ENCODE data around the gene NRBP1. TPM values are rescaled to one million over a fixed set of nuclear protein-coding genes. Genes with fewer than 3 reads are reported as not detected.

NRBP1 gene
- total and polyA plus RNA-seq, 9 of the 15 experiments (the other 6 are each of a cell fraction or from before 2014, with no cell fraction given): 2.9 to 84.5 (median 36.9) TPM

- TF ChIP-seq, protein P1, sequence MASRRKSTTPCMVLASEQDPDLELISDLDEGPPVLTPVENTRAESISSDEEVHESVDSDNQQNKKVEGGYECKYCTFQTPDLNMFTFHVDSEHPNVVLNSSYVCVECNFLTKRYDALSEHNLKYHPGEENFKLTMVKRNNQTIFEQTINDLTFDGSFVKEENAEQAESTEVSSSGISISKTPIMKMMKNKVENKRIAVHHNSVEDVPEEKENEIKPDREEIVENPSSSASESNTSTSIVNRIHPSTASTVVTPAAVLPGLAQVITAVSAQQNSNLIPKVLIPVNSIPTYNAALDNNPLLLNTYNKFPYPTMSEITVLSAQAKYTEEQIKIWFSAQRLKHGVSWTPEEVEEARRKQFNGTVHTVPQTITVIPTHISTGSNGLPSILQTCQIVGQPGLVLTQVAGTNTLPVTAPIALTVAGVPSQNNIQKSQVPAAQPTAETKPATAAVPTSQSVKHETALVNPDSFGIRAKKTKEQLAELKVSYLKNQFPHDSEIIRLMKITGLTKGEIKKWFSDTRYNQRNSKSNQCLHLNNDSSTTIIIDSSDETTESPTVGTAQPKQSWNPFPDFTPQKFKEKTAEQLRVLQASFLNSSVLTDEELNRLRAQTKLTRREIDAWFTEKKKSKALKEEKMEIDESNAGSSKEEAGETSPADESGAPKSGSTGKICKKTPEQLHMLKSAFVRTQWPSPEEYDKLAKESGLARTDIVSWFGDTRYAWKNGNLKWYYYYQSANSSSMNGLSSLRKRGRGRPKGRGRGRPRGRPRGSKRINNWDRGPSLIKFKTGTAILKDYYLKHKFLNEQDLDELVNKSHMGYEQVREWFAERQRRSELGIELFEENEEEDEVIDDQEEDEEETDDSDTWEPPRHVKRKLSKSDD (conservative IDR thresholded peaks at IDR 0.05; ENCODE audit: low read length): no peak
- no peak for TF ChIP-seq CBX8 (IDR thresholded peaks at IDR 0.05; ENCODE audit: borderline replicate concordance, extremely low read depth, low read depth, low read length, poor library complexity, severe bottlenecking)
- no peak for TF ChIP-seq RCOR1 (IDR thresholded peaks at IDR 0.05; ENCODE audit: borderline replicate concordance in 1 of 2, low read depth in 2 of 2, low read length in 2 of 2)
- no peak for TF ChIP-seq EP400 (IDR thresholded peaks at IDR 0.05)
- no peak for TF ChIP-seq ZNF12 (CRISPR knock-in tag; IDR thresholded peaks at IDR 0.05)
- no peak for TF ChIP-seq ZKSCAN3 (CRISPR knock-in tag; IDR thresholded peaks at IDR 0.05)
- TF ChIP-seq HMBOX1 (IDR thresholded peaks at IDR 0.05): no peak
- no peak for TF ChIP-seq MCM2 (IDR thresholded peaks at IDR 0.05; ENCODE audit: low read depth)
- TF ChIP-seq NFXL1 (CRISPR knock-in tag; IDR thresholded peaks at IDR 0.05): no peak
- TF ChIP-seq, protein P2, sequence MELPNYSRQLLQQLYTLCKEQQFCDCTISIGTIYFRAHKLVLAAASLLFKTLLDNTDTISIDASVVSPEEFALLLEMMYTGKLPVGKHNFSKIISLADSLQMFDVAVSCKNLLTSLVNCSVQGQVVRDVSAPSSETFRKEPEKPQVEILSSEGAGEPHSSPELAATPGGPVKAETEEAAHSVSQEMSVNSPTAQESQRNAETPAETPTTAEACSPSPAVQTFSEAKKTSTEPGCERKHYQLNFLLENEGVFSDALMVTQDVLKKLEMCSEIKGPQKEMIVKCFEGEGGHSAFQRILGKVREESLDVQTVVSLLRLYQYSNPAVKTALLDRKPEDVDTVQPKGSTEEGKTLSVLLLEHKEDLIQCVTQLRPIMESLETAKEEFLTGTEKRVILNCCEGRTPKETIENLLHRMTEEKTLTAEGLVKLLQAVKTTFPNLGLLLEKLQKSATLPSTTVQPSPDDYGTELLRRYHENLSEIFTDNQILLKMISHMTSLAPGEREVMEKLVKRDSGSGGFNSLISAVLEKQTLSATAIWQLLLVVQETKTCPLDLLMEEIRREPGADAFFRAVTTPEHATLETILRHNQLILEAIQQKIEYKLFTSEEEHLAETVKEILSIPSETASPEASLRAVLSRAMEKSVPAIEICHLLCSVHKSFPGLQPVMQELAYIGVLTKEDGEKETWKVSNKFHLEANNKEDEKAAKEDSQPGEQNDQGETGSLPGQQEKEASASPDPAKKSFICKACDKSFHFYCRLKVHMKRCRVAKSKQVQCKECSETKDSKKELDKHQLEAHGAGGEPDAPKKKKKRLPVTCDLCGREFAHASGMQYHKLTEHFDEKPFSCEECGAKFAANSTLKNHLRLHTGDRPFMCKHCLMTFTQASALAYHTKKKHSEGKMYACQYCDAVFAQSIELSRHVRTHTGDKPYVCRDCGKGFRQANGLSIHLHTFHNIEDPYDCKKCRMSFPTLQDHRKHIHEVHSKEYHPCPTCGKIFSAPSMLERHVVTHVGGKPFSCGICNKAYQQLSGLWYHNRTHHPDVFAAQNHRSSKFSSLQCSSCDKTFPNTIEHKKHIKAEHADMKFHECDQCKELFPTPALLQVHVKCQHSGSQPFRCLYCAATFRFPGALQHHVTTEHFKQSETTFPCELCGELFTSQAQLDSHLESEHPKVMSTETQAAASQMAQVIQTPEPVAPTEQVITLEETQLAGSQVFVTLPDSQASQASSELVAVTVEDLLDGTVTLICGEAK (IDR thresholded peaks at IDR 0.05): no peak
- TF ChIP-seq, protein P2 (CRISPR knock-in tag; IDR thresholded peaks at IDR 0.05): no peak
These were observed 13.8 kb downstream of the NRBP1 start, which contains the start of gene KRTCAP3 (continued) for GRCh38 chr2:27441958-27442919.

Data from K562 (cell line).